Activated naive CD8-positive, alpha-beta T cell treated with anti-CD3 and anti-CD28 coated beads, Interleukin-2, amount 50 U/mL, for 24 hours (primary cell): Measurements from ENCODE around the gene JMJD4.

Experiments
- ATAC-seq: fragments of 150-1000 bp; cut with Tn5 transposase; one replicate; pipeline ENCODE4 v1.10.0; 2021
- DNase-seq: peaks from one replicate; pipeline ENCODE4 v3.0.0; 2021
- H3K27ac Mint-ChIP-seq: one replicate; pipeline ENCODE4 v1.8.0; 2021; ENCODE audit warnings: mild to moderate bottlenecking, mixed read lengths
- H3K27me3 Mint-ChIP-seq: one replicate; pipeline ENCODE4 v1.8.0; 2021; ENCODE audit warnings: mixed read lengths
- H3K36me3 Mint-ChIP-seq: one replicate; pipeline ENCODE4 v1.8.0; 2021; ENCODE audit warnings: low read depth, mixed read lengths
- H3K4me1 Mint-ChIP-seq: one replicate; pipeline ENCODE4 v1.8.0; 2021; ENCODE audit warnings: mixed read lengths
- H3K4me3 Mint-ChIP-seq: one replicate; pipeline ENCODE4 v1.8.0; 2021; ENCODE audit warnings: mild to moderate bottlenecking, moderate library complexity, mixed read lengths
- H3K9me3 Mint-ChIP-seq: one replicate; pipeline ENCODE4 v1.8.0; 2021; ENCODE audit warnings: mixed read lengths

JMJD4 gene

GRCh38 chr1:227773558-227773957 is 38.5 kb upstream of the JMJD4 start:
- ATAC-seq (no peak), DNase-seq (no peak)
- no peak overlapping the region for H3K27ac Mint-ChIP-seq
- H3K4me3 Mint-ChIP-seq, result no peak overlapping the region
- no peaks in the 10 kb centered on the region for H3K9me3 Mint-ChIP-seq
- H3K27me3 Mint-ChIP-seq, result no peaks in the 10 kb centered on the region
- H3K4me1 Mint-ChIP-seq, result peaks cover 23% of the 10 kb centered on the region
- peaks cover 8% of the 10 kb centered on the region for H3K36me3 Mint-ChIP-seq

GRCh38 chr1:227771771-227772170 is 36.7 kb upstream of the JMJD4 start:
- peaks cover 32% of the 10 kb centered on the region for H3K4me1 Mint-ChIP-seq
- H3K4me3 Mint-ChIP-seq, result no peak overlapping the region
- H3K36me3 Mint-ChIP-seq, result peaks cover 17% of the 10 kb centered on the region
- no peaks in the 10 kb centered on the region for H3K27me3 Mint-ChIP-seq
- no peak for DNase-seq
- no peaks in the 10 kb centered on the region for H3K9me3 Mint-ChIP-seq
- no peak for ATAC-seq
- no peak overlapping the region for H3K27ac Mint-ChIP-seq

- peaks cover 37% of the 10 kb centered on the region for H3K4me1 Mint-ChIP-seq
- no peak for ATAC-seq
- H3K27ac Mint-ChIP-seq, result no peak overlapping the region
- peaks cover 17% of the 10 kb centered on the region for H3K36me3 Mint-ChIP-seq
- no peaks in the 10 kb centered on the region for H3K27me3 Mint-ChIP-seq
- no peaks in the 10 kb centered on the region for H3K9me3 Mint-ChIP-seq
- no peak for DNase-seq
- no peak overlapping the region for H3K4me3 Mint-ChIP-seq
Measured at GRCh38 chr1:227771326-227771725, 36.2 kb upstream of the JMJD4 start.

GRCh38 chr1:227770812-227771211 is 35.7 kb upstream of the JMJD4 start:
- ATAC-seq, result no peak
- Mint-ChIP-seq H3K27ac (no peak overlapping the region), H3K36me3 (peaks cover 17% of the 10 kb centered on the region), H3K27me3 (no peaks in the 10 kb centered on the region), H3K9me3 (no peaks in the 10 kb centered on the region), H3K4me1 (peaks cover 42% of the 10 kb centered on the region), H3K4me3 (no peak overlapping the region)
- DNase-seq, result no peak

GRCh38 chr1:227769936-227770494 is 34.9 kb upstream of the JMJD4 start:
- Mint-ChIP-seq H3K4me1 (peaks cover 50% of the 10 kb centered on the region), H3K27me3 (no peaks in the 10 kb centered on the region), H3K27ac (no peak overlapping the region), H3K4me3 (no peak overlapping the region), H3K9me3 (no peaks in the 10 kb centered on the region), H3K36me3 (peaks cover 17% of the 10 kb centered on the region)
- no peak for DNase-seq
- ATAC-seq, result no peak

- Mint-ChIP-seq H3K9me3 (no peaks in the 10 kb centered on the region), H3K4me1 (peaks cover 53% of the 10 kb centered on the region), H3K27ac (no peak overlapping the region), H3K27me3 (no peaks in the 10 kb centered on the region), H3K36me3 (peaks cover 18% of the 10 kb centered on the region), H3K4me3 (no peak overlapping the region)
- DNase-seq (no peak), ATAC-seq (no peak)
Measured at GRCh38 chr1:227769047-227769935, 34.2 kb upstream of the JMJD4 start.

- no peak overlapping the region for H3K27ac Mint-ChIP-seq
- H3K4me1 Mint-ChIP-seq, result peaks cover 53% of the 10 kb centered on the region
- no peaks in the 10 kb centered on the region for H3K27me3 Mint-ChIP-seq
- H3K9me3 Mint-ChIP-seq, result no peaks in the 10 kb centered on the region
- ATAC-seq, result no peak
- H3K36me3 Mint-ChIP-seq, result peaks cover 20% of the 10 kb centered on the region
- no peak for DNase-seq
- no peak overlapping the region for H3K4me3 Mint-ChIP-seq
Measured at GRCh38 chr1:227768640-227769039, 33.5 kb upstream of the JMJD4 start.

- peaks cover 51% of the 10 kb centered on the region for H3K4me1 Mint-ChIP-seq
- peaks cover 20% of the 10 kb centered on the region for H3K36me3 Mint-ChIP-seq
- H3K9me3 Mint-ChIP-seq, result no peaks in the 10 kb centered on the region
- no peak overlapping the region for H3K4me3 Mint-ChIP-seq
- no peaks in the 10 kb centered on the region for H3K27me3 Mint-ChIP-seq
- no peak overlapping the region for H3K27ac Mint-ChIP-seq
- ATAC-seq (no peak), DNase-seq (no peak)
Measured at GRCh38 chr1:227768125-227768439, 33.0 kb upstream of the JMJD4 start.

GRCh38 chr1:227767401-227768124 is 32.5 kb upstream of the JMJD4 start:
- H3K27me3 Mint-ChIP-seq, result no peaks in the 10 kb centered on the region
- no peak for ATAC-seq
- DNase-seq, result no peak
- H3K4me1 Mint-ChIP-seq, result peaks cover 52% of the 10 kb centered on the region
- H3K36me3 Mint-ChIP-seq, result peaks cover 20% of the 10 kb centered on the region
- H3K4me3 Mint-ChIP-seq, result no peak overlapping the region
- H3K9me3 Mint-ChIP-seq, result no peaks in the 10 kb centered on the region
- H3K27ac Mint-ChIP-seq, result no peak overlapping the region

GRCh38 chr1:227766653-227767277 is 31.7 kb upstream of the JMJD4 start:
- Mint-ChIP-seq H3K27ac (no peak overlapping the region), H3K4me1 (peaks cover 54% of the 10 kb centered on the region)
- ATAC-seq, result no peak

GRCh38 chr1:227766015-227766634 is 31.0 kb upstream of the JMJD4 start:
- ATAC-seq, result peak; percentile 82
- no peak overlapping the region for H3K27ac Mint-ChIP-seq
- peak overlapping the region; percentile 8 for H3K4me3 Mint-ChIP-seq
- DNase-seq, result peak; percentile 70
- no peaks in the 10 kb centered on the region for H3K9me3 Mint-ChIP-seq
- no peaks in the 10 kb centered on the region for H3K27me3 Mint-ChIP-seq
- peaks cover 22% of the 10 kb centered on the region for H3K36me3 Mint-ChIP-seq
- peaks cover 60% of the 10 kb centered on the region for H3K4me1 Mint-ChIP-seq

More at GRCh38 chr1:227766653-227767277, 31.7 kb upstream of the JMJD4 start:
- Mint-ChIP-seq H3K36me3 (peaks cover 18% of the 10 kb centered on the region), H3K27me3 (no peaks in the 10 kb centered on the region), H3K4me3 (peak overlapping the region; percentile 8), H3K9me3 (no peaks in the 10 kb centered on the region)
- no peak for DNase-seq

GRCh38 chr1:227765261-227766014 is 30.3 kb upstream of the JMJD4 start:
- Mint-ChIP-seq H3K36me3 (peaks cover 25% of the 10 kb centered on the region), H3K4me1 (peaks cover 65% of the 10 kb centered on the region), H3K4me3 (no peak overlapping the region), H3K9me3 (no peaks in the 10 kb centered on the region), H3K27me3 (no peaks in the 10 kb centered on the region), H3K27ac (no peak overlapping the region)
- no peak for ATAC-seq
- no peak for DNase-seq

- ATAC-seq, result no peak
- Mint-ChIP-seq H3K27me3 (no peaks in the 10 kb centered on the region), H3K36me3 (peaks cover 34% of the 10 kb centered on the region), H3K27ac (no peak overlapping the region), H3K4me1 (peaks cover 72% of the 10 kb centered on the region), H3K9me3 (no peaks in the 10 kb centered on the region), H3K4me3 (no peak overlapping the region)
- DNase-seq, result no peak
Measured at GRCh38 chr1:227764019-227764391, 28.9 kb upstream of the JMJD4 start.
